HepG2 (cell line): ENCODE data around the gene HOMEZ. TPM values are rescaled to one million over a fixed set of nuclear protein-coding genes. Genes with fewer than 3 reads are reported as not detected.

Source experiments
- CAMTA2 ChIP-seq: sonication (generic); formaldehyde crosslinking; IDR thresholded peaks from 2 replicates; pipeline ENCODE4 v1.4.0; 2020; ENCODE audit warnings: mild to moderate bottlenecking, missing genetic modification reagents, borderline replicate concordance
- CHD4 ChIP-seq: fragments of 200-600 bp; sonication (generic); IDR thresholded peaks from 2 replicates; pipeline ENCODE4 v1.7.0; 2017; ENCODE audit warnings: mild to moderate bottlenecking, low read length, borderline replicate concordance
- HMG20B ChIP-seq: conservative IDR thresholded peaks from 2 replicates; pipeline ENCODE4 v1.6.1; 2016; ENCODE audit warnings: missing genetic modification reagents, missing compliant biosample characterization
- HNRNPK ChIP-seq: fragments of 200-400 bp; formaldehyde crosslinking; IDR thresholded peaks from 2 replicates; pipeline ENCODE4 v1.6.1; 2018; ENCODE audit warnings: low read length, low read depth, moderate library complexity, mild to moderate bottlenecking; ENCODE audit not compliant: poor library complexity, severe bottlenecking
- MAFK ChIP-seq, 2 experiments: IDR thresholded peaks in 1 of 2; conservative IDR thresholded peaks in 1 of 2; 2 replicates each; pipeline ENCODE4 v1.6.1; 2011; ENCODE audit warnings: improper control_type of control experiment in 2 of 2, low read length in 2 of 2
- NFIB ChIP-seq: sonication (generic); formaldehyde crosslinking; IDR thresholded peaks from 2 replicates; pipeline ENCODE4 v1.9.0; 2021; ENCODE audit warnings: missing genetic modification reagents, mild to moderate bottlenecking, borderline replicate concordance
- SMARCE1 ChIP-seq: fragments of 450-650 bp; IDR thresholded peaks from 2 replicates; pipeline ENCODE4 v1.6.1; 2017; ENCODE audit warnings: borderline replicate concordance
- SRY ChIP-seq: sonication (generic); formaldehyde crosslinking; IDR thresholded peaks from 2 replicates; pipeline ENCODE4 v1.8.0; 2022; ENCODE audit warnings: mild to moderate bottlenecking, missing genetic modification reagents
- THRA ChIP-seq: sonication (generic); formaldehyde crosslinking; IDR thresholded peaks from 2 replicates; pipeline ENCODE4 v1.4.0; 2020; ENCODE audit warnings: missing genetic modification reagents, borderline replicate concordance
- ZBTB10 ChIP-seq: sonication (generic); formaldehyde crosslinking; IDR thresholded peaks from 2 replicates; pipeline ENCODE4 v1.4.0; 2020; ENCODE audit warnings: missing genetic modification reagents, borderline replicate concordance
- ZMYM3 ChIP-seq: sonication (generic); formaldehyde crosslinking; IDR thresholded peaks from 2 replicates; pipeline ENCODE4 v1.5.1; 2020; ENCODE audit warnings: mild to moderate bottlenecking, missing genetic modification reagents
- ZNF549 ChIP-seq: sonication (generic); formaldehyde crosslinking; IDR thresholded peaks from 2 replicates; pipeline ENCODE4 v1.5.0; 2020; ENCODE audit warnings: missing genetic modification reagents
- ZNF7 ChIP-seq: IDR thresholded peaks from 2 replicates; pipeline ENCODE4 v1.6.1; 2016; ENCODE audit warnings: missing biosample characterization, missing genetic modification reagents
- polyA plus RNA-seq, 8 experiments: library from polyadenylated mRNA; depleted of rRNA in 3 of 8; stranded (reverse) in 7 of 8; unstranded in 1 of 8; fragments of >200 nt; fragmentation: Illumina TruSeq in 4 of 8; extraction: Trizol in 4 of 8; gene quantifications; 2 replicates each; pipeline versions ENCODE4 v1.2.1 to v1.2.3, GENCODE V29; 2011 to 2016; ENCODE audit warnings: low read depth in 4 of 8, missing spikeins in 1 of 8, mixed read lengths in 1 of 8; ENCODE audit not compliant: insufficient read depth in 1 of 8
- total RNA-seq, 5 experiments: library from RNA; depleted of rRNA; stranded (reverse); fragments of >200 nt; fragmentation: Illumina TruSeq; extraction: Trizol; gene quantifications; 2 replicates each; pipeline ENCODE4 v1.2.3, GENCODE V29; 2016; ENCODE audit warnings: low read depth in 1 of 5
- TF ChIP-seq, protein P1 (sequence below): IDR thresholded peaks from 2 replicates; pipeline ENCODE4 v1.6.1; 2016; ENCODE audit warnings: low read depth, missing genetic modification reagents, missing compliant biosample characterization
- TF ChIP-seq, protein P2 (sequence below): sonication (generic); formaldehyde crosslinking; IDR thresholded peaks from 2 replicates; pipeline ENCODE4 v1.4.0; 2020; ENCODE audit warnings: mild to moderate bottlenecking, missing genetic modification reagents, borderline replicate concordance
- TF ChIP-seq, protein P3 (sequence below): sonication (generic); formaldehyde crosslinking; IDR thresholded peaks from 2 replicates; pipeline ENCODE4 v1.8.0; 2022; ENCODE audit warnings: missing genetic modification reagents, low read depth, mild to moderate bottlenecking, borderline replicate concordance

The HOMEZ gene
- total and polyA plus RNA-seq, 2 of the 13 experiments (the other 11 are each of a cell fraction or from before 2014, with no cell fraction given) = 14.5 to 31.8 TPM

GRCh38 chr14:23306412-23307145, 20.6 kb upstream of the HOMEZ start, which contains the start of gene BCL2L2 (continued):
- TF ChIP-seq, protein P1, sequence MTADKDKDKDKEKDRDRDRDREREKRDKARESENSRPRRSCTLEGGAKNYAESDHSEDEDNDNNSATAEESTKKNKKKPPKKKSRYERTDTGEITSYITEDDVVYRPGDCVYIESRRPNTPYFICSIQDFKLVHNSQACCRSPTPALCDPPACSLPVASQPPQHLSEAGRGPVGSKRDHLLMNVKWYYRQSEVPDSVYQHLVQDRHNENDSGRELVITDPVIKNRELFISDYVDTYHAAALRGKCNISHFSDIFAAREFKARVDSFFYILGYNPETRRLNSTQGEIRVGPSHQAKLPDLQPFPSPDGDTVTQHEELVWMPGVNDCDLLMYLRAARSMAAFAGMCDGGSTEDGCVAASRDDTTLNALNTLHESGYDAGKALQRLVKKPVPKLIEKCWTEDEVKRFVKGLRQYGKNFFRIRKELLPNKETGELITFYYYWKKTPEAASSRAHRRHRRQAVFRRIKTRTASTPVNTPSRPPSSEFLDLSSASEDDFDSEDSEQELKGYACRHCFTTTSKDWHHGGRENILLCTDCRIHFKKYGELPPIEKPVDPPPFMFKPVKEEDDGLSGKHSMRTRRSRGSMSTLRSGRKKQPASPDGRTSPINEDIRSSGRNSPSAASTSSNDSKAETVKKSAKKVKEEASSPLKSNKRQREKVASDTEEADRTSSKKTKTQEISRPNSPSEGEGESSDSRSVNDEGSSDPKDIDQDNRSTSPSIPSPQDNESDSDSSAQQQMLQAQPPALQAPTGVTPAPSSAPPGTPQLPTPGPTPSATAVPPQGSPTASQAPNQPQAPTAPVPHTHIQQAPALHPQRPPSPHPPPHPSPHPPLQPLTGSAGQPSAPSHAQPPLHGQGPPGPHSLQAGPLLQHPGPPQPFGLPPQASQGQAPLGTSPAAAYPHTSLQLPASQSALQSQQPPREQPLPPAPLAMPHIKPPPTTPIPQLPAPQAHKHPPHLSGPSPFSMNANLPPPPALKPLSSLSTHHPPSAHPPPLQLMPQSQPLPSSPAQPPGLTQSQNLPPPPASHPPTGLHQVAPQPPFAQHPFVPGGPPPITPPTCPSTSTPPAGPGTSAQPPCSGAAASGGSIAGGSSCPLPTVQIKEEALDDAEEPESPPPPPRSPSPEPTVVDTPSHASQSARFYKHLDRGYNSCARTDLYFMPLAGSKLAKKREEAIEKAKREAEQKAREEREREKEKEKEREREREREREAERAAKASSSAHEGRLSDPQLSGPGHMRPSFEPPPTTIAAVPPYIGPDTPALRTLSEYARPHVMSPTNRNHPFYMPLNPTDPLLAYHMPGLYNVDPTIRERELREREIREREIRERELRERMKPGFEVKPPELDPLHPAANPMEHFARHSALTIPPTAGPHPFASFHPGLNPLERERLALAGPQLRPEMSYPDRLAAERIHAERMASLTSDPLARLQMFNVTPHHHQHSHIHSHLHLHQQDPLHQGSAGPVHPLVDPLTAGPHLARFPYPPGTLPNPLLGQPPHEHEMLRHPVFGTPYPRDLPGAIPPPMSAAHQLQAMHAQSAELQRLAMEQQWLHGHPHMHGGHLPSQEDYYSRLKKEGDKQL (CRISPR knock-in tag) = 0 out of 2 replicates have a peak, but pooled peaks have one; percentile 19
- TF ChIP-seq CHD4 (0 out of 2 replicates have a peak, but pooled peaks have one; percentile 29), ZMYM3 (no peak; the same call in 1 of the 2 replicates), ZBTB10 (peak; percentile 54; the same call in 1 of the 2 replicates), NFIB (CRISPR knock-in tag) (no peak), ZNF549 (CRISPR knock-in tag) (no peak), CAMTA2 (CRISPR knock-in tag) (no peak; the same call in 1 of the 2 replicates), ZNF7 (CRISPR knock-in tag) (no peak), HNRNPK (peak; percentile 100), THRA (CRISPR knock-in tag) (peak; percentile 74), MAFK (conservative IDR thresholded peaks at IDR 0.05 in 1 of 2, IDR thresholded peaks at IDR 0.05 in 1 of 2; ENCODE audit: low read length in 2 of 2) (peak in 1 of 2 experiments; percentile 37; a peak in 1 of 4 replicates), SMARCE1 (no peak), HMG20B (CRISPR knock-in tag) (peak; percentile 87; the same call in 1 of the 2 replicates), SRY (CRISPR knock-in tag) (no peak)
- TF ChIP-seq, protein P2, sequence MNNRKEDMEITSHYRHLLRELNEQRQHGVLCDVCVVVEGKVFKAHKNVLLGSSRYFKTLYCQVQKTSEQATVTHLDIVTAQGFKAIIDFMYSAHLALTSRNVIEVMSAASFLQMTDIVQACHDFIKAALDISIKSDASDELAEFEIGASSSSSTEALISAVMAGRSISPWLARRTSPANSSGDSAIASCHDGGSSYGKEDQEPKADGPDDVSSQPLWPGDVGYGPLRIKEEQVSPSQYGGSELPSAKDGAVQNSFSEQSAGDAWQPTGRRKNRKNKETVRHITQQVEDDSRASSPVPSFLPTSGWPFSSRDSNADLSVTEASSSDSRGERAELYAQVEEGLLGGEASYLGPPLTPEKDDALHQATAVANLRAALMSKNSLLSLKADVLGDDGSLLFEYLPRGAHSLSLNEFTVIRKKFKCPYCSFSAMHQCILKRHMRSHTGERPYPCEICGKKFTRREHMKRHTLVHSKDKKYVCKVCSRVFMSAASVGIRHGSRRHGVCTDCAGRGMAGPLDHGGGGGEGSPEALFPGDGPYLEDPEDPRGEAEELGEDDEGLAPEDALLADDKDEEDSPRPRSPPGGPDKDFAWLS (CRISPR knock-in tag) = peak; percentile 46; the same call in 1 of the 2 replicates
- TF ChIP-seq, protein P3, sequence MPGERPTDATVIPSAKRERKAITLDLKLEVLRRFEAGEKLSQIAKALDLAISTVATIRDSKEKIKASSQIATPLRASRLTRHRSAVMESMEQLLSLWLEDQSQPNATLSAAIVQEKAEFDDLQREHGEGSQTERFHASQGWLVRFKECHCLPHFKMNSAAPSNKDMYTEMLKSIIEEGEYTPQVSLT (CRISPR knock-in tag) = no peak
